HG03469 (cell line): Measurements from ENCODE around the gene C2orf69.

Experiments used
- ATAC-seq: cut with Tn5 transposase; IDR thresholded peaks from one replicate; pipeline ENCODE4 v1.9.1; 2021; ENCODE audit warnings: mild to moderate bottlenecking, moderate library complexity, moderate number of reproducible peaks; ENCODE audit not compliant: unreplicated experiment

C2orf69 gene

GRCh38 chr2:199962203-199962602 lies 51.1 kb downstream of the C2orf69 start:
- ATAC-seq = no peak

GRCh38 chr2:199966405-199966804 lies 55.3 kb downstream of the C2orf69 start:
- no peak for ATAC-seq

- no peak for ATAC-seq
Observed at GRCh38 chr2:199966976-199967375, 55.9 kb downstream of the C2orf69 start.

- ATAC-seq = no peak
Observed at GRCh38 chr2:199968126-199968525, 57.0 kb downstream of the C2orf69 start.

- ATAC-seq = no peak
Observed at GRCh38 chr2:199972088-199972626, 61.1 kb downstream of the C2orf69 start.

GRCh38 chr2:199973703-199974102 lies 62.6 kb downstream of the C2orf69 start:
- ATAC-seq = no peak

- no peak for ATAC-seq
Observed at GRCh38 chr2:199975273-199975895, 64.3 kb downstream of the C2orf69 start.
